Measurements from ENCODE around the gene CCSAP. TPM values are rescaled to one million over a fixed set of nuclear protein-coding genes. Genes with fewer than 3 reads are reported as not detected.
"Not testable (repeated sequence)": the region's sequence is repeated elsewhere in the genome, so short reads cannot be mapped to it uniquely, and the experiment has no call there.

CCSAP gene
- total RNA-seq, 4 donors from 2014 or later = 7.2 to 18.1 (median 11.5) TPM

- no peak for DNase-seq (ENCODE audit: low spot score in 2 of 2)
- Histone ChIP-seq H3K27ac (no peak overlapping the region), H3K4me1 (no peaks in the 10 kb centered on the region), H3K4me3 (no peak overlapping the region), H3K9me3 (no peaks in the 10 kb centered on the region), H3K36me3 (no peaks in the 10 kb centered on the region), H3K27me3 (peaks cover 0 to 4% of the 10 kb centered on the region in 2 donors)
- no peak for TF ChIP-seq POLR2A (IDR thresholded peaks at IDR 0.05)
- TF ChIP-seq CTCF (IDR thresholded peaks at IDR 0.05) = no peak
- TF ChIP-seq EP300 (IDR thresholded peaks at IDR 0.05) = no peak
- 51% methylated on average over 5 of the region's 5 CpGs for WGBS, 2 donors
These were observed 37.0 kb upstream of the CCSAP start for GRCh38 chr1:229379846-229380245.

DNA sequence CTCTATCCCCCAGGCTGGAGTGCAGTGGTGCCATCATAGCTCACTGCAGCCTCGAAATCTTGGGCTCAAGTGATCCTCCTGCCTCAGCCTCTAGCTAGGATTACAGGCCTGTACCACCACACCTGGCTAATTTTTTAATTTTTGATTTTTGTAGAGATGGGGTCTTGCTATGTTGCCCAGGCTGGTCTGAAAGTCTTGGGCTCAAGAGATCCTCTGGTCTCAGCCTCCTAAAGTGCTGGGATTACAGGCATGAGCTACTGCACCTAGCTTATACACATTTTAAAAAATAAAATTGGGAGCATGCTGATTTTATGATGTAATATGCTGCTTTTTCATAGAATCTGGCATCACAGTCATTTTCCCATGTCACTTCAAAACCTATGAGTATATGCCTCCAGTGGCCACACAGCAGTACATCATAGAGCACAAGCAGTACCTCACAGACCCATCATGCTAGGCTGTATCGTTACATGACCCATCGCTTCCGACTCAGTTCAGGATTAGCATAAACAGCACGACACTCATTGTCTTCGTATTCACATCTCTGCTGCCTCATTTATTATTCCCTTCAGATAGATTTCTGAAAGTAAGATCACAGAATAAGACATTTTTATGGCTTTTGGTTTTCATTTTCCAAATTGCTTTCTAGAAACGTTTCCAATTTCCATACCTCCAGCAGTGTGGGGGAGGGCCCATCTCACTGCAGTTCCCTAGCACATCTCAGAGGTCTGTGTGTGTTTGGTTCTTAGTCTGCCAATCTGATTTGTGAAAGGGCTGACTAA lies 35.9 kb upstream of the CCSAP start:
- no peaks in the 10 kb centered on the region for H3K36me3 ChIP-seq
- peaks cover 0 to 4% of the 10 kb centered on the region in 2 donors for H3K27me3 ChIP-seq
- H3K4me1 ChIP-seq = no peaks in the 10 kb centered on the region
- no peaks in the 10 kb centered on the region for H3K9me3 ChIP-seq
- no peak for DNase-seq (ENCODE audit: low spot score in 2 of 2)
- no peak overlapping the region for H3K4me3 ChIP-seq
- no peak for TF ChIP-seq POLR2A (IDR thresholded peaks at IDR 0.05)
- no peak for TF ChIP-seq CTCF (IDR thresholded peaks at IDR 0.05)
- no peak for TF ChIP-seq EP300 (IDR thresholded peaks at IDR 0.05)
- no peak overlapping the region for H3K27ac ChIP-seq
- WGBS, 2 donors = 53 to 57% methylated on average over 7 of the region's 7 CpGs

GRCh38 chr1:229378035-229378434 lies 35.2 kb upstream of the CCSAP start:
- not testable (repeated sequence) for H3K4me1 ChIP-seq; H3K9me3 ChIP-seq; H3K27me3 ChIP-seq; H3K27ac ChIP-seq; H3K4me3 ChIP-seq; DNase-seq (ENCODE audit: low spot score in 2 of 2); H3K36me3 ChIP-seq
- WGBS, 2 donors = 87 to 94% methylated on average over 6 of the region's 6 CpGs

GRCh38 chr1:229377429-229377828 lies 34.6 kb upstream of the CCSAP start:
- WGBS, 2 donors = 84 to 88% methylated on average over 10 of the region's 10 CpGs
- Histone ChIP-seq H3K27ac (no peak overlapping the region), H3K9me3 (no peaks in the 10 kb centered on the region), H3K27me3 (peaks cover 0 to 4% of the 10 kb centered on the region in 2 donors), H3K36me3 (no peaks in the 10 kb centered on the region), H3K4me1 (no peaks in the 10 kb centered on the region), H3K4me3 (no peak overlapping the region)
- DNase-seq (ENCODE audit: low spot score in 2 of 2) = no peak
- TF ChIP-seq EP300 (IDR thresholded peaks at IDR 0.05) (no peak), POLR2A (IDR thresholded peaks at IDR 0.05) (no peak), CTCF (IDR thresholded peaks at IDR 0.05) (no peak)

- no peak for TF ChIP-seq POLR2A (IDR thresholded peaks at IDR 0.05)
- no peak for TF ChIP-seq EP300 (IDR thresholded peaks at IDR 0.05)
- no peak for TF ChIP-seq CTCF (IDR thresholded peaks at IDR 0.05)
- no peak for DNase-seq (ENCODE audit: low spot score in 2 of 2)
- H3K9me3 ChIP-seq = no peaks in the 10 kb centered on the region
- 85 to 89% methylated on average over 6 of the region's 6 CpGs for WGBS, 2 donors
- H3K4me3 ChIP-seq = no peak overlapping the region
- no peak overlapping the region for H3K27ac ChIP-seq
- H3K4me1 ChIP-seq = no peaks in the 10 kb centered on the region
- no peaks in the 10 kb centered on the region for H3K36me3 ChIP-seq
- no peaks in the 10 kb centered on the region for H3K27me3 ChIP-seq
These were observed 33.7 kb upstream of the CCSAP start for GRCh38 chr1:229376521-229376920.

Measured in tibial nerve (tissue), 4 donors.